Activated T-cell treated with anti-CD3 and anti-CD28 coated beads for 48 hours (primary cell): Measurements from ENCODE around the gene KDM2A.

ENCODE experiments used
- DNase-seq: peaks from one replicate; pipeline ENCODE4 v3.0.0-alpha.2; 2020; ENCODE audit warnings: low read depth

Gene KDM2A

GRCh38 chr11:67273260-67273990 is 154.4 kb downstream of the KDM2A start:
- DNase-seq, result no peak

- no peak for DNase-seq
Observed at GRCh38 chr11:67274768-67275605, 155.9 kb downstream of the KDM2A start.

- no peak for DNase-seq
Observed at GRCh38 chr11:67275606-67276409, 156.7 kb downstream of the KDM2A start.

- DNase-seq, result peak; percentile 58
Observed at GRCh38 chr11:67276781-67277230, 157.7 kb downstream of the KDM2A start.

- peak; percentile 86 for DNase-seq
Observed at GRCh38 chr11:67277231-67277961, 158.3 kb downstream of the KDM2A start.

GRCh38 chr11:67278135-67278938 is 159.3 kb downstream of the KDM2A start:
- no peak for DNase-seq

GRCh38 chr11:67278939-67279588 is 160.0 kb downstream of the KDM2A start:
- DNase-seq, result no peak

GRCh38 chr11:67279589-67280340 is 160.7 kb downstream of the KDM2A start:
- no peak for DNase-seq

GRCh38 chr11:67280341-67280787 is 161.3 kb downstream of the KDM2A start:
- DNase-seq, result no peak

GRCh38 chr11:67280788-67281551 is 161.9 kb downstream of the KDM2A start:
- DNase-seq, result no peak

GRCh38 chr11:67281552-67282150 is 162.6 kb downstream of the KDM2A start:
- no peak for DNase-seq

- no peak for DNase-seq
Observed at GRCh38 chr11:67282155-67282875, 163.3 kb downstream of the KDM2A start.

- DNase-seq, result no peak
Observed at GRCh38 chr11:67282876-67283371, 163.9 kb downstream of the KDM2A start.

- no peak for DNase-seq
Observed at GRCh38 chr11:67283481-67283963, 164.5 kb downstream of the KDM2A start.

- DNase-seq, result no peak
Observed at GRCh38 chr11:67284811-67285540, 165.9 kb downstream of the KDM2A start.
